HG03280 (cell line): ENCODE results near the gene CD79B.
A peak's percentile ranks its signal among the peaks of the same experiment; 100 is the strongest.
"Not testable (repeated sequence)": the region's sequence is repeated elsewhere in the genome, so short reads cannot be mapped to it uniquely, and the experiment has no call there.

ENCODE experiments used
- ATAC-seq: cut with Tn5 transposase; IDR thresholded peaks from one replicate; pipeline ENCODE4 v1.9.1; 2021; ENCODE audit warnings: mild to moderate bottlenecking, moderate library complexity; ENCODE audit not compliant: unreplicated experiment

Gene CD79B

DNA sequence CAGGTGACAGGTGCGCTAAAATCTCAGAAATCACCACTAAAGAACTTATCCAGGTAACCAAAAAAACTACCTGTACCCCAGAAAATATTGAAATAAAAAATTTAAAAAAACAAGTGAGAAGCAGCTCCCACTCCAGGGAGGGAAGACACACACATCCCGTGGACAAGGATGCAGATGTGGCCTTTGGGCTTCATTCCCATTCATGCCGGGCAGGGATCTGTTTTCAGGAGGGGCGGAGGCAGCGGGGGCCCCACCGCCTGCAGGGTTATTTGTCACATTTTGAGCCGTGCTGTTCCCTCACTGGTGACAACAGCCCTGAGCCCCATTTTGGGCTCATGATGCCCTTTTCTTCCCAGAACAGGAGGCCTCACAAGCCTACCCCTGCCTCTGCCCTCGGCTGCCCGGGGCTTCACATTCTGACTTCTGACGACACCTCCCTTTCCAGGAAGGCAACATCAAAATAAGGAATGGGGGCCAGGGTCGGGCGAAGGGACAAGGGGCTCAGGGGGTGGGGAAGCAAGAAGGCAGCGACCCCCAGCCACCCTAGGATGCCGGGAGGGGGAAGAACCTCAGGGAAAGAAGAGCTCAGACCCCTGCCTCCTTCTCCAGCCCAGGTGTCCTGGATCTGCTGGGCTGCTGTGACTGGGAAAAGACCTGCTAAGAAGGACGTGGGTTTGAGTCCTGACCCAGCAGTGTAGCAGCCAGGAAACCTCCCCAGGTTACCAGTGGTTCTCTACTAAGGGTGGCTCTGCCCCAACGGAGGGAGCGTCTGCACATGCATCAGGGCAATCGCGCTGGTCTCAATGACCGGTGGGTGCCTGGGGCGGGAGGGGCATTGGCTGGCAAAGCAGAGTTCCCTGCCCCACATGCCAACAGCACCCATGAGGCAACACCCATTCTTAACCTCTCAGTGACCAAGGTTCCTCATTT is 2.3 kb upstream of the CD79B start:
- ATAC-seq: no peak

DNA sequence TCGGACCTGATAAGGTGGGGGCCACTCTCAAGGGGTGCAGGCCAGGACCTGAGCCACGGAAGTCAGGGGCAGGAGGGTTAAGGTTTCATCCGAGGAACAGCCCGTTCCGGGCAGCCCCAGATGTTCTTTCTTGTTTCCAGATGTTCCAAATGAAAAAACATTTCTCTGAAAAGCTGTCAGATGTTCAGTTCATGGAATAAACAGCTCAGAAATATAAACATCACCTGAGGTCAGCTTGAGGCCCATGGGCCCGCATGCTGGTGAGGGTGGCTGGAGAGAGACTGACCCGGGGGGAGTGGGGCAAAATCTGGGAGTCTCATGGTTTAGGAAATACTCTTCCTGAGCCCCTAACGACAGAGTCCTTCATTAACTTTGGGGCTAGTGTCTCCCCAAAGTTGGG is 1.5 kb upstream of the CD79B start:
- no peak for ATAC-seq

DNA sequence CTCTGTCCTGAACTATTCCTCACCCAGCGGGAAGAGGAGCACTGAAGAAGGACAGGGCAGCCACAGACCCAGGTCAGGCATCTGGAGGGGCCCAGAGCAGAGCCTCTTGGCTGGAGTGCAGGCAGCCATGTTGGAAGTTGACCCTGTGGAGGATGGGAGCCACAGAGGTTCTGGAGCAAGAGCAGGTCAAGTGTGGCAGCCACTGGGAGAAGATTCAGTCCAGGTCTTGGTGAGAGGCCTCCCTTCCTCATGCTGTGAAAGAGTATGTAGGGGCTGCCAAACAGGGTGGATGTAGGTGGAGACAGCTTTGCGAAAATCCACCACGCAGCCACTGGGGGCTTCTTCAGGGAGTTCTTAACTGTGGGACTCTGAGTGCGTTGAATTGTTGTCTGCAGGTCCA is 590 bp upstream of the CD79B start:
- ATAC-seq: no peak

DNA sequence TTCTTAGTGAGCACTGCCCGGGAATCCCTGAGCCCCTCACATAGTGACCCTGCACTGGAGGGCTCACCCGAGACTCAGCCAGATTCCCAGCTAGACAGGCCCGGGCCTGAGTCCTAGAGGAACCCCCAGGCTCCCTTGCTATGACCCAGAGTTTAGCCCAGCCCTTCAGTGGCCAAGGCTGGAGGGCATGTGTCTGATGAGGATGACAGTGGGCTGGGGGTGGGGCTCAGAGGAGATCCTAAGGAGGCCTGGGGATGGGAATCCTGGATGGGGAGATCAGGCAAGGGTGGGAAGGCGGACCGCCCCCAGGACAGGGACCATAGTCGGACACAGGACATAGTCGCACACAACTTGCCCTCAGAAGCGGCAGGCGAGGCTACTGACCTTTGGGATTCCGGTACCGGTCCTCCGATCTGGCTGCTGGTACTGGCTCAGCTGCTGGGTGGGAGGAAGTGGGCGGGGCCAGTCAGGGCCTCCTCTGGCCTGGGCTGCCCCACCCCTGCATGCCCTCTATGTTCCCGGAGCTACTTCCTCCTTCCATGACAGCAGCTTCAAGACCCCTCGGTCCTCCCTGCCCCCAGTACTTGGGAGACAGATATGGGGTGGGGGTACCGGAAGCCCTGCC is 1.1 kb downstream of the CD79B start:
- peak; percentile 45 for ATAC-seq

DNA sequence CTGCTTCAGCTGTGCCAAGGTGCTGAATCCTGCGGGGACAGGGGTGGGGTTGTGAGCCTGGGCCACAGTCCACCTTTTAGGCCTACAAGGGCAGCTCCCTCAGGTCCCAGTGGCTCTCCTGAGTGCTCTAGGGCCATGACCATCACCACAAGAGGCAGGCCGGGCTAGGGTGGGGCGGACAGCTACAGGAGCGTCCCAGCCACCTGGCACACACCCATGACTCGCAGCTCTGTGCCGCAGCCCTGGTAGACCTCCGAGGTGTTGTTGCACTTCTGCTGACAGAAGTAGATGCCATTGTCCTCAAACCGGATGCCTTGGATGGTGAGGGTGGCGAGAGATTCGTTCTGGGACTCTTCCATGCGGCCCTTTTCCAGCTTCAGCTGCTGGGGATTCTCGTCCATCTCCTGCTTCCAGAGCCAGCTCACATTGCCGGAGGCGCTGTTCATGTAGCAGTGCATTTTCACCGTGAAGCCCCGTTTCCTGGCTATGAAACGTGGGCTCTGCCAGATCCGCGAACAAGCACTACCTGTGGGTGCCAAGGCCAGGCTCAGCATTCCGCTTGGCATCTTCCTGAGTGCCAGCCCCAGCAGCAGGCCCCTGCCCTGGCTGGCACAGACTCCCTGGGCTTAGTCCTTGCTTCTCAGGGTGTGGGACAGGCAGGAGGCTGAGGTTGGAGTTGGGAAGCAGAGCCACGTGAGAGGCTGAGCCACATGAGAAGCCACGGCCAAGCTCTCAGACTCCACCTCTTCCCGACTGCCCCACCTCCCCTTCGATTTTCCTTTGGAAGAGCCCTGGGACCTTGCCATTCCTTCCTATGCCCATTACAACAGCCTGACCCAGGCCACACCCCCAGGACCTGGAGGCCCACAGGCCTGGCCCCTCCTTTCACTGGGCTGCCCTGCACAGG is 2.0 kb downstream of the CD79B start:
- no peak for ATAC-seq

DNA sequence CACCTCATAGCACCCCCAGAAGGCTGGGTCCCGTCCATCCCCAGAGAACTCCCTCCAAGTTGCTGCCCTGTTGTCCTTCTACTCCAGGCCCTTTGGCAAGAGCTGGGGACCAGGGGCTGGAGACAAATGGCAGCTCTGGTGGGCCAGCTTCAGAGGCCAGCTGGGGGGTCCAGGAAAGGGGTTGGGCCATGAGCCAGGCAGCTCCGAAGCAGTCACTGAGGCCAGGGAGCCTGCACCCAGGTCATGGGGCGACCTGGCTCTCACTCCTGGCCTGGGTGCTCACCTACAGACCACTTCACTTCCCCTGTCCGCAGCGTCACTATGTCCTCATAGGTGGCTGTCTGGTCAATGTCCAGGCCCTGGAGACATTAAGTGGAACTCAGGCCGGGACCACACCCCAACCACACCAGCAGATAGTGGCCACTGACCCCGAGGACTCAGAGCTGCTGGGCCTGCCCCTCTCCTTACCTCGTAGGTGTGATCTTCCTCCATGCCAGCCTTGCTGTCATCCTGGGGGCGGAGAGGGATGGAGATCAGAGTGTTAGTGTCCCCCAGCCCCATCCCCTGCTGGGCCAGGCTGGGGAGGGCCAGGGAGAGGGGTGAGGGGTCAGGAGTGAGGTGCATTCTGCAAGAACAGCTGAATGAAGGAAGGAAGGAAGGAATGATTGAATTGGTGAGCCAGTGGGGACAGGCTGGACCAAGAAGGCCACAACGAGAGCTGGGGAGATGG is 3.0 kb downstream of the CD79B start:
- ATAC-seq: no peak

DNA sequence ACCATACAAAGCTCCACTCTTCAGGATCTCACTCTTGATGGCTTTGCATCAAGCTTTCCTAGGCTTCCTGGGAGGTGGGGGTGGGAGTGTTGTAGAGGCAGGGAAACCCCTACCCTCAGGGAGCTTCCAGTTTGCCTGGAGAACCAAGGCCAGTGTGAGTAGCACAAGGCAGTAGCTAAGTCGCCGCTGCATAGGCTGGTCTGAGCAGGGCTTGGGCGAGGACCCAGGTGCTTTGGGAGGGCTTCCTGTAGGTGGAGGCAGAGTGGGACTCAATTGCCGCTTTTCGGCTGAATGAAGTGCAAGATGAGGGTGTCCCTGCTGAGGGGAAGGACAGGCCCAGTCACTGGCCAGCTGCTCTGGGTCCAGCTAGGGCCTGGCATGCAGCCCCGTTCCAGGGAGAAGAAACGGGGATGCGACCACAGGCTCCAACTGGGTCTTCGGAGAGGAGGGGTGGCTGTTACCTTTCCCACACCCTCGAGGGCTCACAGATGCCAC is 3.9 kb downstream of the CD79B start:
- no peak for ATAC-seq

DNA sequence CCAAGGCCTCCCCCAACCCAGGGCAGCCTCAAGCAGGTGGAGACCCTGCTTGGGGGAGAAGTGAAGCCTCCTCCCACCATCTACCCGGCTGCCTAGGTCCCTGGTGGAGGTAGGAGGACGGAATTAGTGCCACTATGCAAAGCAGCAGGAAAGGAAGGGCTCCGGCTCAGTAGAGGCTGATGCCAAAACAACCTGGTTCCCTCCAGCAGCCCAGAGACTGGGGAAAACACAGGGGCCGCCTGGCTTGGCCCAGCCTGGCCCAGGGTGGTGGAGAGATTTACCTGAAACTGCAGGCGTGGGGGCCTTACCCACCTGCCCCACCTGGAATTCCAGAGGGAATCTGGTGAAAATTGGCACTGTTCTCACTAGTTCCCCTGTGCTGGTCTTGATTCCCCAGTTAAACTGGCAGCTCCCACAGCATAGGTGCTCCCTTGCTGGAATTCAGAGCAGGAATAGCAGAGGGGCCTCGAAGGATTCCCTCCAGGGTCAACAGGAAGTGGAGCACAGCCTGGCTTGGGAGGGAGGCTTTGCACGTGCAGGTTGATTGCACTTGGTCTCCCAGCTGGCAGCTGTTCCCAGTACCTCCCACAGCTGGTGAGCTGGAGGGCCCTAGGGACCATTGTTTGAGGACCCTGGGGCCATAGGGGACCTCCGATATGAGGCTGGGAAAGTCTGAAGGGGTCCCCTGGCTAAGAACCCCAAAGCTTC is 4.5 kb downstream of the CD79B start:
- ATAC-seq: no peak

DNA sequence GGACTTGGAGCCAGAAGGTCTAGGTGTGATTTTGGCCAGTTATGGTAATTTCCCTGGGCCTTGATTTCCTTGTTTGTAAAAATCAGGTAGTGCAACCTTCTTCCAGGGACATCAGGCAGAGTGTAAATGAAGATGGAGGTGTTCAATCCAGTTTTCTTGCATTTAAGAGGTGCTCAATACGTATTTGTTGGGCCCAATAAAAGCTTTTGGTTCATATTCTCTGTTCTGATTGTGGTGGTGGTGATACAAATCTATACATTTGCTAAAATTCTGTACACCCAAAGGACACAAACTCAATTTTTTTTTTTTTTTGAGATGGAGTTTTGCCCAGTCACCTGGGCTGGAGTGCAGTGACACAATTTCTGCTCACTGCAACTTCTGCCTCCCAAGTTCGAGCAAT is 6.0 kb downstream of the CD79B start:
- ATAC-seq: no peak

DNA sequence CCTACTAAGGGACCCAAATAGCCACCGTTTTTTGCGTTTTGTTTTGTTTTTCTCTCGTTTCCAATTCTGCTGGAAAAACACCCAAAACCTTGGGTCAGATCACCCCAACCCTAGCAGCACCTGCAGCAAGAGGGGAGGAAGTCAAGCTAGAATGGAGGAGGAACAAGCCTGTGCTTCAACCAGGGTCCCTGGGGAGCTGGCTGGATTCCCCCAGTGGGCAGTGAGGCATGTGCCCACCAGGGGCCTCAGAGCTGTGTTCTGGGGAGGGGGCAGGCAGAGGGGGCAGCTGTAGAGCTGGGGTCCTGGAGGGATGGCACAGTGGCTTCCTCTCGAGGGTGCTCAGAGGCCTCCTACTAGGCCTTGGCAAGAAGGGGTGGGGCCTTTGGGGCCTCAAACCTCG is 6.5 kb downstream of the CD79B start:
- no peak for ATAC-seq

DNA sequence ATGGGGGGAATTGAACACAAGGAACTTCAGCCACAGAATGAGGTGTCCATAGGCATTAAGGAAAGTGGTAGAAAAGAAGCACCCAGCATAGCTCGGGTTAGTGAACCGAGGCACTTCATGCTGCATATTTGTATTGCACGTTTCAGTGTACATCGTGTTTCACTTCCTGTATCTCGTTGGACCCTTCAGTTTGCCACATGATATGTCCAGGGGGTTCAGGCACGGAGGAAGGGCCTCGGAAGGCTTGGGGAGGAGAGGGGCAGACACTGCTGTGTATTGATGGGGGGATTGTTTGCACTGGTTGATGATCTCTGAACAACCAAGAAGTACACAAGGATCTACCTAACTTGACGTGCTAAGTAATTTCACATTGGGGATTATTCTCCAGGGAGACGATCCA is 9.7 kb downstream of the CD79B start:
- ATAC-seq: not testable (repeated sequence)

DNA sequence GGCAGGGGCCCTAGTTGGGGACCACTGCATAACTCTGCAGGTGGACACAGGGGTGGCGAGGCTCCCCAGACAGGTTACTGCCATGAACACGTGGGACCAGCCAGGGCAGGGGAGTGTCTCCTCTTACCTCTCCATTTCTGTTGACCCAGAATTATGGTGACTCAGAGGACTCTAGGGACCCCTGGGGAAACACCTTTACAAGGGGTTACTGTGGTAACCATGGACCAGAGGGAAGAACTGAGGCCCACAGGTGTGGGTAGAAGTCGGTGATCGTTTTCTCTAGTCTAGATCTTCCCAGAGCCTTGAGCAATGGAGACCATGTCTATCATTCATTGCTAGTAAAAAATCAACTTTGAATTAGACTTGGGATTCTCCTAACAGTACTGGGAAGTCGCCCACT is 11.4 kb downstream of the CD79B start:
- not testable (repeated sequence) for ATAC-seq

DNA sequence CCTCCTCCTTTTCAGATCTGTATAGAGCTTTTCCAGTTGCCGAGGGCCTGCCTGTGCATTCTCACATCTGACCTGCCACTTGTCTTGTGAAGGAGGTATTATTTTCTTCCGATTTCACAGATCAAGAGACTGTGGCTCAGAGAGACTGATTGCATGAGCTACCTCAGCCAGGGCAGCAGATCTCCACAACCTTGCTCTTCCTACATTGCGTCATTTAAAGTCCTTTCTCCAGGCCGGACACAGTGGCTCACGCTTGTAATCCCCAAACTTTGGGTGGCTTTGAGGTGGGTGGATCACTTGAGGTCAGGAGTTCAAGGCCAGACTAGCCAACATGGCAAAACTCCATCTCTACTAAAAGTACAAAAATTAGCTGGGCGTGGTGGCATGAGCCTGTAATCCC is 12.1 kb downstream of the CD79B start:
- not testable (repeated sequence) for ATAC-seq

DNA sequence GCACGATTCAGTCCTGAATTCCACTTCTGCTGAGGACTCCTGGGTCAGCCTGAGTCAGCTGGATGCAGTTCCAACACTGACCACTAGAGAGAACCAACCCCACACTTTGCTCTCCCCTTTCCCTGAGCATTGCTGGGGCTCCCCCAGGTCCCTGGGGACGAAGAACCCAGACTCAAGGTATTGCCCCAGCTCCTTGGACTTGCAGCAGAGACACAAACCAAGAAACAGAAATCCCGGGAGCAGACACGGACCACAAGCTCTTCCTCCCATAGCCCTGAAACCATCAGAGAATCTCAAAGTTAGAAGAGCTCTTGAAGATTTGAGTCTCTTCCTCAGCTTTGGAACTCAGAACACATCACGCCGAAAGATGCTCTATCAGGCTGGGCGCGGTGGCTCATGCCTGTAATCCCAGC is 12.8 kb downstream of the CD79B start:
- peak; percentile 62 for ATAC-seq

DNA sequence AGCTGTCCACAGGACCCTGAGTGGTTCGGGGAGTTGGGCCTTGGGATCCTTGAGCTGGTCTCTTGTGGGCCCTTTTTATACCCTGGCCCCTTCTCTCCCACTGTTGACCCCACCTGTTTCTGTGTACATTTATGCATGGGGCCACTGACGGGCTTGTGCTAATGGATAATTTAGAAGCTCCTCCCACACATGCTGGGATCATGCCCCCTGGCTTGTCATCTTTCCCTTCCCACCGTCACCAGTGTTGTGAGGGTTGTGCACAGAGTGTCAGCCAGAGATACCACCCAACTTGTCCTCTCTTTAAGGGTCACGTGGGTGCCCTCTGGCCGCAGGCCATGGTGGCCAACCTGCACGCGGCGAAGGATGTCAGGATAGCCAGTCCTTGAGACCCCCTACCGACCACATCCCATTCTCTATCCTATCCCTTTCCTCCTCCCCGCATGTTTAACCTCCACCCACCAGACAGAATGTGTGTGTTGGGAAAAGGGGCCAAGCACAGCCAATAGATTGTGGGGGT is 13.3 kb downstream of the CD79B start, which contains the start of gene GH1:
Gene GH1 (minus strand): TSS at position 51 of the 517 bp plus-strand sequence. CDS start 63 bp downstream, outside the sequence.
- ATAC-seq: not testable (repeated sequence)

DNA sequence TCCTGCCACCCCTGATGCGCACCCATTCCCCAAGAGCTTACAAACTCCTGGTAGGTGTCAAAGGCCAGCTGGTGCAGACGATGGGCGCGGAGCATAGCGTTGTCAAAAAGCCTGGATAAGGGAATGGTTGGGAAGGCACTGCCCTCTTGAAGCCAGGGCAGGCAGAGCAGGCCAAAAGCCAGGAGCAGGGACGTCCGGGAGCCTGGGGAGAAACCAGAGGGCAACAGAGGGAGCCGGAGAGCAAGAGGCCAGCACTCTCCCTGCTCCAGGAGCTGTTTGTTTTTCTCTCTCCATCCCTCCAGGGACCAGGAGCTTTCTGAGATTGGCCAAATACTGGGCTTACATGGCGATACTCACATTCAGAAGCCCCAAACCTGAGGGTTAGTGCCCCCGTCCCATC is 13.8 kb downstream of the CD79B start:
- ATAC-seq: no peak

DNA sequence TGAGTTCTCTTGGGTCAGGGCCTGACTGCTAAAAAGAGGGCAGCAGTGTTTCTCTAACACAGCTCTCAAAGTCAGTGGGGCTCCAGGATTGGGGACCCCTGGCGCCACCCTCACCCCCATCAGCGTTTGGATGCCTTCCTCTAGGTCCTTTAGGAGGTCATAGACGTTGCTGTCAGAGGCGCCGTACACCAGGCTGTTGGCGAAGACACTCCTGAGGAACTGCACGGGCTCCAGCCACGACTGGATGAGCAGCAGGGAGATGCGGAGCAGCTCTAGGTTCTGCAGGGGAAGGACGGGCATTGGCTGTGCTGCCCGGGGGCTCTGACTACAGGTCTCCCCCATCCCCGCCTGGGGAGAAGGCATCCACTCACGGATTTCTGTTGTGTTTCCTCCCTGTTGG is 14.5 kb downstream of the CD79B start:
- ATAC-seq: no peak

DNA sequence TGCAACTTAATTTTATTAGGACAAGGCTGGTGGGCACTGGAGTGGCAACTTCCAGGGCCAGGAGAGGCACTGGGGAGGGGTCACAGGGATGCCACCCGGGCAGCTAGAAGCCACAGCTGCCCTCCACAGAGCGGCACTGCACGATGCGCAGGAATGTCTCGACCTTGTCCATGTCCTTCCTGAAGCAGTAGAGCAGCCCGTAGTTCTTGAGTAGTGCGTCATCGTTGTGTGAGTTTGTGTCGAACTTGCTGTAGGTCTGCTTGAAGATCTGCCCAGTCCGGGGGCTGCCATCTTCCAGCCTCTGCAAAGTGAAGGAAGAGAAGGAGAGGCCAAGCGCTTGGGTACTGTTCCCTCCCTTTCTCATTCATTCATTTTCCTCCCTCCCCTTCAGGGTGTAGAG is 14.9 kb downstream of the CD79B start:
- ATAC-seq: not testable (repeated sequence)

DNA sequence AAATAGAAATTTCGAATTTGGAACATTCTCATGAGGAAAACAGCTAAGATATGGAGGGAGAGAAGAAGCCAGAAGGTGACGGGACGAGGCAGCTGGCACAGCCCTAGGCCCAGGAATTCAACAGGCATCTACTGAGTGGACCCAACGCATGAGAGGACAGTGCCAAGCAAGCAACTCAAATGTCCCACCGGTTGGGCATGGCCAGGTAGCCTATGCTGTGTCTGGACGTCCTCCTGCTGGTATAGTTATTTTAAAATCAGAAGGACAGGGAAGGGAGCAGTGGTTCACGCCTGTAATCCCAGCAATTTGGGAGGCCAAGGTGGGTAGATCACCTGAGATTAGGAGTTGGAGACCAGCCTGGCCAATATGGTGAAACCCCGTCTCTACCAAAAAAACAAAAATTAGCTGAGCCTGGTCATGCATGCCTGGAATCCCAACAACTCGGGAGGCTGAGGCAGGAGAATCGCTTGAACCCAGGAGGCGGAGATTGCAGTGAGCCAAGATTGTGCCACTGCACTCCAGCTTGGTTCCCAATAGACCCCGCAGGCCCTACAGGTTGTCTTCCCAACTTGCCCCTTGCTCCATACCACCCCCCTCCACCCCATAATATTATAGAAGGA is 15.5 kb downstream of the CD79B start:
- ATAC-seq: no peak
